HG03135 (cell line): ENCODE data around the gene SMIM36.
"Not testable (repeated sequence)": the region's sequence is repeated elsewhere in the genome, so short reads cannot be mapped to it uniquely, and the experiment has no call there.

Experiments
- ATAC-seq: cut with Tn5 transposase; IDR thresholded peaks from one replicate; pipeline ENCODE4 v1.9.1; 2021; ENCODE audit warnings: mild to moderate bottlenecking, moderate library complexity; ENCODE audit not compliant: unreplicated experiment

SMIM36 gene

DNA sequence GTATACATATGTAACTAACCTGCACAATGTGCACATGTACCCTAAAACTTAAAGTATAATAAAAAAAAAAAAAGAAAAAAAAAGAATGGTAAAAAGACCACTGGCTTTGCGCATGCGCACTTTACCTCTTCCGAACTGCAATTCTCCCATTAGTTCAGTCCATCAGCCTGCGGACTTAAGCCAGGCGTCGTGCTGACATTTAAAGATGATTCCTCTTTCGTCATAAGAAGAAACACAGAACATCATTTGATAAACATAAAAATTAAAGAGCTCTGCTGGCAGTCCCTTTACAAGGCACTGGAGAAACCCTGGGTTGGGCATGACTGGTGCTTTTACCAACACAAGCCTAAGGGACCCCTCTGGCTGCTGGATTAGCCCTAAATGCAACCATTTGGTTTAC is 3.6 kb downstream of the SMIM36 start:
- not testable (repeated sequence) for ATAC-seq

DNA sequence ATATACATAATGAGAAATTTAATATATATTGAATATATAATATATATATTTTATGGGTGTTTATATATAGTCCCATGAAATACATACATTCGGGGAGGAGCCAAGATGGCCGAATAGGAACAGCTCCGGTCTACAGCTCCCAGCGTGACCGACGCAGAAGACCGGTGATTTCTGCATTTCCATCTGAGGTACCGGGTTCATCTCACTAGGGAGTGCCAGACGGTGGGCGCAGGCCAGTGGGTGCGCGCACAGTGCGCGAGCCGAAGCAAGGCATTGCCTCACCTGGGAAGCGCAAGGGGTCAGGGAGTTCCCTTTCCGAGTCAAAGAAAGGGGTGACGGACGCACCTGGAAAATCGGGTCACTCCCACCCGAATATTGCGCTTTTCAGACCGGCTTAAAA is 9.6 kb downstream of the SMIM36 start:
- ATAC-seq, result not testable (repeated sequence)

DNA sequence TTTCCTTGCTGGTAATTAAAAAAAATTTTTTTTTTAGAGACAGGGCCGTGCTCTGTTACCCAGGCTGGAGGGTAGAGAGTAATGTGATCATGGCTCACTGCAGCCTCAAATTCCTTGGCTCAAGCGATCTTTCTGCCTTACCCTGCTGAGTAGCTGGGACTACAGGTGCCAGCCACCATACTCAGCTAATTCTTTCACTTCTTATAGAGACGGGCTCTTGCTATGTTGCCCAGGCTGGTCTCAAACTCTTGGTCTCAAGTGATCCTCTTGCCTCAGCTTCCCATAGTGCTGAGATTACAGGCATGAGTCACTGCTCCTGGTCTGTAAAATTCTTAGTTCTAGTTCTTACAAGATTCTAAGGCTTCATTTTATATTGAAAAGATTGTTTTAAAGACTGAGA is 11.1 kb downstream of the SMIM36 start:
- ATAC-seq, result no peak

DNA sequence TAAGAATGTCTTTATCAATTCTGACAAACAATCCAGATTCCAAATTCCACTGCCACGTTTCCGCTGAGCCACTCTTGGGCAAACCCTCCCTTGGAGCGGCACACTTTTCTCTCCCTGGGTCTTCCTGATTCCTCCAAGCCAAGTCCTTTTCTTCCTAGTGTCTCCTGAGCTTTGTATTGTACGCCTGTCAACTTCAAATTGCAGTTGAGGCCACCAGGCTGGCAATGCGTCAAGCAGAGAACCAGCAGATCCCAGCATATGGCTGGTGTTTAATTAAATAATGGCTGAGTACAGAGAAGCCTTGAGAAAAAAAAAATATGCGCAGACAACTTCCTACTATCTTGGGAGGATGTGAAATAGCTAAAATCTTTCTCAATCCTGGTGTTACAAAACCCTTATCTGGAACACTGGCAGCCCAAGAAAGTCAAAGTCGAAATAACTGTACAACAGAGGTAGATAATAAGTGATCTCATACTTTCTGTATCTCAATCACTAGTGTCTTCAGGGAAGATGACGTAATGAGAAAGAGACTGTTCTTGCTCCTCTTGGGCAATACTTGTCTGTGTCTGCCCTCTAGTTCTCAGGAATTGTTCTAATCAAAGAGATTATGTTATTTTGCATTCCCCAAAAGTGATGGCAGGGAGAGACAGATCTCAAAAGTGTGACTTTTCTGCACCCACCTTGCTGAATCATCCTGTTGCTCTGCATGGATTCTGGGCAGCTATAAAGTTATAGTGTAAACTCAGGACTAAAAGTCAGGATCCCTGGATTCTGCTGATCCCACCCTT is 15.0 kb downstream of the SMIM36 start:
- no peak for ATAC-seq

DNA sequence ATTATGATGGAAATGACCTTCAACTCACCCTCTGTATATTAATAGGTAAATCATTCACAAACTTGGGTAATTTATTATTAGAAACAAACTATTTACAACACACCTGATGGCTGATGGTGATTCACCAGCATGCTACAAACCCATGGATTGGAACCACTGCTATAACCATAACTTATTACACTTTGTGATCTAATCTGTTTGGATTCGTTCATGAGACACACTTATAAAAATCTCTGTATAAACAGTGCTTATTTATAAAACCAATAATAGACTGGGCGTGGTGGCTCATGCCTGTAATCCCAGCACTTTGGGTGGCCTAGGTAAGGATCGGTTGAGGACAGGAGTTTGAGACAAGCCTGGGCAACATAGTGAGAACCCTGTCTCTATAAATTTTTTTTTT is 16.0 kb downstream of the SMIM36 start:
- ATAC-seq, result no peak

- ATAC-seq, result no peak
These were observed 18.4 kb downstream of the SMIM36 start for GRCh38 chr17:55492781-55493341.

- no peak for ATAC-seq
These were observed 20.9 kb downstream of the SMIM36 start for GRCh38 chr17:55490376-55490775.

- ATAC-seq, result no peak
These were observed 23.4 kb downstream of the SMIM36 start for GRCh38 chr17:55487695-55488432.

- ATAC-seq, result no peak
These were observed 26.7 kb downstream of the SMIM36 start for GRCh38 chr17:55484575-55484974.

GRCh38 chr17:55482591-55483389 is 28.5 kb downstream of the SMIM36 start:
- ATAC-seq, result no peak

- ATAC-seq, result no peak
These were observed 30.5 kb downstream of the SMIM36 start for GRCh38 chr17:55480631-55481315.

DNA sequence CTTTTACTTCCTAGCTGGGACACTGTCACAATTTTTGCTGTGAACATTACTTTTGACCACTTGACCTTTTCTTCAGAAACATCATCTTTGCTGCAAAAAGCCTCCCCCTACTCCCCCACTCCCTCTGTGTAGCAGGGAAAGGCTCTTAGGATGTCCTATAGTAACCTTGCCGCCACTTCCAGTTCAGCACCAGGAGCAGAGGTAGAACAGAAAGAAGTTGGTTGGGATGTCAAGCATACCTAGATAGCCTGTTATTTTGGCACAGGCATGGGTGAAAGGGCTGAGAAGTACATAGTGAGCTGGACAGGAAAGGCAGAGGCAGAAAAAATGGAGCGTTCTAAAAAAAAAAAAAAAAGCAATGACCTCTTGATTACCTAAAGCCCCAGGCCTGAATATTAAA is 31.3 kb downstream of the SMIM36 start:
- ATAC-seq, result no peak

DNA sequence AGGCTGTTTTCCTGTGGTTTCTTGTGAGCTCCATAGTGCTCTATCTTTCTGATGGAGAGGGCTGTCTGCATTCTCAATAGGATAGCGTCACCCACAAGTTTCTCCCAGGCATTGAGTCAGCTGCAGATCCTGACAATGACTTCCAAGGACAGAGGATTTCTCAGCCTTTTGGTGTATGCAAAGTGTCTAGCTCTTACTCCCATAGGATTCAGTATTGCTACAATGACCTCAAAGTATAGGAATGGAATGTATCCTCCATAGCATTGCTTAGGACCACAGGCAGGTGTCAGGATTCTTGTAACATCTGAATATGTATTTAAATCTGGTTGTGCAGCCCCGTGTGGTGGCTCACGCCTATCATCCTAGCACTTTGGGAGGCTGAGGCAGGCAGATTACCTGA is 32.3 kb downstream of the SMIM36 start:
- ATAC-seq, result no peak

DNA sequence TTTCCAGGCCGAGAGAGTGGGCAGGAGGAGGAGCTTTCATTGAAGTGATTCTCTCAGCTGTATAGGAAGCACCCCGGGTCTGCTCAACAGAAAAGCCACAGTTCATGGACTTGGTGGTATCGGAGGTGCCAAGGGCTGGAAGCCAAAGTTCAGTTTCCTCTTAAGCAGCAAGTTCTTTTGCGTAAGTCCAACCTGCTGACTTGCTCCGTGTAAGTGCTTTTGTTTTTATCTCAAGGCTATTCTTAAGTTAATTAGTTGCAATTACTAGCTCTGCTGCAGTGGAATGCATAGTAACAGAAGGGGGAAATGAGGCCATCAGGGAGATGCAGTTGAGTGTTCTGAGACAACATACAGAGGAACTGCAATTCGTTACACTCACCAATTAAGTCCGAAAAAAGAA is 44.6 kb downstream of the SMIM36 start:
- no peak for ATAC-seq

GRCh38 chr17:55465771-55466170 is 45.5 kb downstream of the SMIM36 start:
- not testable (repeated sequence) for ATAC-seq

DNA sequence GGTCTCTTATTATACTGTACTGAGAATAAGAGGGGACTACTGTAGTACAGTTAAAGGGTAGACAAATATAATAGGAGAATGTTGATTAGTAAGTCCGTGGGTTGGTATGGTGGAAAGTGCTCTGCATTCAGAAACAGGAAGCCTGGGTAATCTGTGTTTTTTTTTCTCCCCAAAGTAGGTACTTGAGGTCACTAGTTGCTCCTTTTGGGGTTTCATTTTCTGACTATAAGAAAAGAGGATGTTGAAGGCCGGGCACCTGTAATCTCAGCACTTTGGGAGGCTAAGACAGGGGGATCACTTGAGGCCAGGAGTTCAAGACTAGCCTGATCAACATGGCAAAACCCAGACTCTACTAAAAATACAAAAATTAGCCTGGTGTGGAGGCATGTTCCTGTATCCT is 47.7 kb downstream of the SMIM36 start:
- ATAC-seq, result peak; percentile 59

DNA sequence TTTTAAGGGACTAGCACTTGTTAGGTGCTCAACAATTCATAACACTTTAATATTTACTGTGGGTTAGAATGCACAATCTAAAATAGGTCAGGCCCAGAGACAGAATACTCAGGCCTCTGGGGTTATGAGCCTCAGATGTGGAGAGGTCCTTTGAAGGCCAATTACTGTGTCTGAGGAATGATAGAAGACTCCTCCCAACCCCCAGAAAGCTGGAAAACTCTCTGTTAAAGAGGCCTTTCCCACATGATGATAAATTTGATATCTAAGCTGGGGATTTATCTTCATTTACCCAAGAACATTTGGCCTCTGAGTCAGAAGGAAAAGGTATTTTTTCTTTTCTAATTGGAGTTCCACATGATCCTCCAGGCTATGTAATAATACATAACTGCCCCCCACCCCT is 48.5 kb downstream of the SMIM36 start:
- ATAC-seq, result no peak

GRCh38 chr17:55462234-55462633 is 49.0 kb downstream of the SMIM36 start:
- ATAC-seq, result no peak

DNA sequence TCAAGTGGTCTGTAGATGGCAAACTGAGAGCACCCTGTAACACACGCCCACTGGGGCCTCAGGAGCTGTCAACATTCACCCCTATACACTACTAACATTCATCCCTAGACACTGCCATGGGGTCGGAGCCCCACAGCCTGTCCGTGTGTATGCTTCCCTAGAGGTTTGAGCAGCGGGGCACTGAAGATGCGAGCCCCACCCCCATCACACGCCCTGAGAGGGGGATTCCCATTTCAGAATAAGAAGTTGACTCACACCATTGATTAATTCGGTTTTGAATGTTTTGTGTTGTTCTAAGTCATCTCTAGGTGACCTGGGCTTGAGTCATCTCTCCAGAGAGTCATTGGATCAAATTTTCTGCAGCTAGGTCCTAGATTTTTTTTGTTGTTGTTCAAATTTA is 52.3 kb downstream of the SMIM36 start:
- ATAC-seq, result no peak

DNA sequence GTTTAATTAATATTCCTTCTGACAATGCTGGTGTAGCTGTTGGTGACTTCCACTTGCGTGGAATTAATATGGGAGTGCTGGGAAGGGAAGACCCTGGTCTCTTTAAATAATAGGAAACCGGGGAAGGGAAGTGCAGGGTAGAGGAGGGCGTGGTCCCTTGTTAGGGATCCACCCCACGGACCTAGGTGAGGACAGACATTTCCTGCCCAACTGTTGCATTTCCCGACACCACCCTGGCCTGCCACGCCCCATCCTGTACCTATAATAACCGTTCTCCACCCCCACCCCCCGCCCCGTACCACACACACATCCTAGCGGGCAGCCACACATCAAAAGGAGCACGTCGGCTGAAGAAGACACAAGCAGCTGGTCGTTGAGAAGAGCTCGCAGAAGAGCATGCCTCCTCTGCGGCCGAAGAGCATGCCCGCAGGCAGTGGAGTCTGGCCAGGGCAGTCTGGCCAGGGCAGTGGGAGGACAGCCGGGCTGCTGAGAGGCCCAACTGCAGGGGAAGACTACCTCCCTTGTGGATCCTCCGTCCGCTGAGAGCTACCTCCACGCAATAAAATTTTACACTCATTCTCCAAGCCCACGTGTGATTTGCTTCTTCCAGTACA is 52.9 kb downstream of the SMIM36 start:
- ATAC-seq, result no peak
